ENCODE data around the gene LRP1.
"Not testable (repeated sequence)": the region's sequence is repeated elsewhere in the genome, so short reads cannot be mapped to it uniquely, and the experiment has no call there.

The LRP1 gene

DNA sequence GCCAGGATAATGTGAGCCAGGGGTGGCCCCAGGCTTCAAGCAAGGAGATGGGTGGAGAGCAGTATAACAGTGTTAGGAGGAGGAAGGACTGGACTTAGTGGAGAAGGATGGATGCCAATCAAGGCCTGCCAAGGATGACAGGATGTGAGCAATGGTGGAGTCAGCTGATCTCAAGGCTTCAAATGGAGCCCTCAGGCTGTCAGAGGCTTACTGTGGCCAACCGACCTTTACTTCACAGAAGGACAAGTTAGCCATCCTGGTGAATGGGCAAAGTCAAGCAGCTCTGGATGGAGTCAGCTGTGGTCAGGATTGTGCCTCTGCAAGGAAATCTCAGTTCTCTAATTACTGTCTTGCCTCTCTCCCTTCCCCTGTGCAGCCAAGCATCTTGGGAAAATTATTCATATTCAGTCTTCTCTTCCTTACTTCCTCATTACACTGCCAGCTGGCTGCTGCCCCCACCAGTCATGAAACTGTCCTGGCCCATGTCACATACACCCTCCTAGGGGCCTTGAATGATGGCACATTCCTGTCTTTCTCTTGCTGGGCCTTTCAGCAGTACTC, 9.5 kb upstream of the LRP1 start:
- no peak overlapping the region for H3K9ac ChIP-seq (ENCODE audit: insufficient read length, low read depth)
- TF ChIP-seq YY1 (IDR thresholded peaks at IDR 0.05; ENCODE audit: insufficient read depth, insufficient read length) (no peak), SUZ12 (IDR thresholded peaks at IDR 0.05; ENCODE audit: extremely low read depth, insufficient read depth, insufficient read length) (no peak), ZNF274 (IDR thresholded peaks at IDR 0.05; ENCODE audit: low read depth, low read length) (no peak)
- H3K36me3 ChIP-seq (ENCODE audit: insufficient read depth, insufficient read length, low read length), result peaks cover 4% of the 10 kb centered on the region
- H3K4me3 ChIP-seq (ENCODE audit: insufficient read length, low read depth), result no peak overlapping the region
- no peak for DNase-seq (ENCODE audit: low read depth, low spot score)
- no peaks in the 10 kb centered on the region for H3K27me3 ChIP-seq (ENCODE audit: insufficient read depth, insufficient read length)
- peaks cover 2% of the 10 kb centered on the region for H3K4me1 ChIP-seq (ENCODE audit: insufficient read depth, insufficient read length)
- H3K9me3 ChIP-seq (ENCODE audit: insufficient read depth, low read length), result peaks cover 12% of the 10 kb centered on the region

- Histone ChIP-seq H3K27me3 (ENCODE audit: insufficient read depth, insufficient read length) (no peaks in the 10 kb centered on the region), H3K4me3 (ENCODE audit: insufficient read length, low read depth) (no peak overlapping the region), H3K9ac (ENCODE audit: insufficient read length, low read depth) (no peak overlapping the region), H3K36me3 (ENCODE audit: insufficient read depth, insufficient read length, low read length) (peaks cover 4% of the 10 kb centered on the region), H3K4me1 (ENCODE audit: insufficient read depth, insufficient read length) (peaks cover 2% of the 10 kb centered on the region), H3K9me3 (ENCODE audit: insufficient read depth, low read length) (peaks cover 15% of the 10 kb centered on the region)
- no peak for DNase-seq (ENCODE audit: low read depth, low spot score)
- TF ChIP-seq YY1 (IDR thresholded peaks at IDR 0.05; ENCODE audit: insufficient read depth, insufficient read length) (no peak), ZNF274 (IDR thresholded peaks at IDR 0.05; ENCODE audit: low read depth, low read length) (no peak), SUZ12 (IDR thresholded peaks at IDR 0.05; ENCODE audit: extremely low read depth, insufficient read depth, insufficient read length) (no peak)
These were observed 8.8 kb upstream of the LRP1 start for GRCh38 chr12:57119294-57120085.

GRCh38 chr12:57120718-57121117, 7.6 kb upstream of the LRP1 start:
- peaks cover 15% of the 10 kb centered on the region for H3K9me3 ChIP-seq (ENCODE audit: insufficient read depth, low read length)
- DNase-seq (ENCODE audit: low read depth, low spot score); H3K36me3 ChIP-seq (ENCODE audit: insufficient read depth, insufficient read length, low read length); H3K27me3 ChIP-seq (ENCODE audit: insufficient read depth, insufficient read length); H3K4me1 ChIP-seq (ENCODE audit: insufficient read depth, insufficient read length); H3K4me3 ChIP-seq (ENCODE audit: insufficient read length, low read depth); H3K9ac ChIP-seq (ENCODE audit: insufficient read length, low read depth): not testable (repeated sequence)

- Histone ChIP-seq H3K9ac (ENCODE audit: insufficient read length, low read depth) (no peak overlapping the region), H3K9me3 (ENCODE audit: insufficient read depth, low read length) (peaks cover 15% of the 10 kb centered on the region), H3K4me3 (ENCODE audit: insufficient read length, low read depth) (no peak overlapping the region), H3K27me3 (ENCODE audit: insufficient read depth, insufficient read length) (no peaks in the 10 kb centered on the region), H3K4me1 (ENCODE audit: insufficient read depth, insufficient read length) (peaks cover 8% of the 10 kb centered on the region), H3K36me3 (ENCODE audit: insufficient read depth, insufficient read length, low read length) (peaks cover 4% of the 10 kb centered on the region)
- TF ChIP-seq SUZ12 (IDR thresholded peaks at IDR 0.05; ENCODE audit: extremely low read depth, insufficient read depth, insufficient read length) (no peak), YY1 (IDR thresholded peaks at IDR 0.05; ENCODE audit: insufficient read depth, insufficient read length) (no peak), ZNF274 (IDR thresholded peaks at IDR 0.05; ENCODE audit: low read depth, low read length) (no peak)
- no peak for DNase-seq (ENCODE audit: low read depth, low spot score)
These were observed 4.5 kb upstream of the LRP1 start for GRCh38 chr12:57123813-57124212.

DNA sequence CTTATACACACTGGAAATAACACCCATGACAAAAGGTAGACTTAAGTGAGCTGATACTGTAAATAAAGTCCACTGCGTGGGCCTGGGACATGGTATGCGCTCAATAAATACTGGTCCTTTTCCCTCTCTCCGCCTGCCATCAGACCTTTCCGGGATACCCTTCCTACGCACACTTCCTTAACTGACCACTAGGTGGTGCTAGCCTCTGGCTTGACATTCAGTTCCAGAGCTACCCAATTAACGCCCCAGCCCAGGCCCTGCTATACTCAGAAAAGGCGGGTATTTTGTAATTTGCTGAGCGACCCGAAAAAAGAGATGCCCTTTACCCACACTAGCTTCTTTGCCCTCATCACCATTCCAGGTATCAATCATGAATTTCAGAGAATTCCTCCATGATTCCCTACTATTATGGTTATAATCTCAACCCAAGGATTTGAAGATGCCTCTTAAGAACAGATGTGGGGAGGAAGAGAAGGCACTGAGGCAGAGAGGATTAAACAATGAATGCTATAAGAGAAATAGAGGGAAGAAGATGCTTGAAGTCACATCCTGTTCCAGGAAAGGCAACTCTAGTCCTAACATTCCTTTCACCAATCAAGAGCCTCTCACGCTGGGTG, 3.9 kb upstream of the LRP1 start:
- no peak for TF ChIP-seq SUZ12 (IDR thresholded peaks at IDR 0.05; ENCODE audit: extremely low read depth, insufficient read depth, insufficient read length)
- no peak for TF ChIP-seq YY1 (IDR thresholded peaks at IDR 0.05; ENCODE audit: insufficient read depth, insufficient read length)
- DNase-seq (ENCODE audit: low read depth, low spot score), result no peak
- H3K36me3 ChIP-seq (ENCODE audit: insufficient read depth, insufficient read length, low read length), result peaks cover 4% of the 10 kb centered on the region
- no peak overlapping the region for H3K9ac ChIP-seq (ENCODE audit: insufficient read length, low read depth)
- H3K4me3 ChIP-seq (ENCODE audit: insufficient read length, low read depth), result no peak overlapping the region
- H3K27me3 ChIP-seq (ENCODE audit: insufficient read depth, insufficient read length), result no peaks in the 10 kb centered on the region
- peaks cover 8% of the 10 kb centered on the region for H3K4me1 ChIP-seq (ENCODE audit: insufficient read depth, insufficient read length)
- peaks cover 15% of the 10 kb centered on the region for H3K9me3 ChIP-seq (ENCODE audit: insufficient read depth, low read length)

GRCh38 chr12:57126061-57126460, 2.2 kb upstream of the LRP1 start:
- Histone ChIP-seq H3K4me3 (ENCODE audit: insufficient read length, low read depth) (no peak overlapping the region), H3K4me1 (ENCODE audit: insufficient read depth, insufficient read length) (peaks cover 12% of the 10 kb centered on the region), H3K9ac (ENCODE audit: insufficient read length, low read depth) (no peak overlapping the region), H3K27me3 (ENCODE audit: insufficient read depth, insufficient read length) (no peaks in the 10 kb centered on the region), H3K9me3 (ENCODE audit: insufficient read depth, low read length) (peaks cover 15% of the 10 kb centered on the region), H3K36me3 (ENCODE audit: insufficient read depth, insufficient read length, low read length) (peaks cover 7% of the 10 kb centered on the region)
- TF ChIP-seq ZNF274 (IDR thresholded peaks at IDR 0.05; ENCODE audit: low read depth, low read length), result no peak
- TF ChIP-seq SUZ12 (IDR thresholded peaks at IDR 0.05; ENCODE audit: extremely low read depth, insufficient read depth, insufficient read length), result no peak
- no peak for TF ChIP-seq YY1 (IDR thresholded peaks at IDR 0.05; ENCODE audit: insufficient read depth, insufficient read length)
- no peak for DNase-seq (ENCODE audit: low read depth, low spot score)

- Histone ChIP-seq H3K9ac (ENCODE audit: insufficient read length, low read depth) (peak overlapping the region; percentile 99), H3K36me3 (ENCODE audit: insufficient read depth, insufficient read length, low read length) (peaks cover 10% of the 10 kb centered on the region), H3K4me1 (ENCODE audit: insufficient read depth, insufficient read length) (peaks cover 12% of the 10 kb centered on the region), H3K4me3 (ENCODE audit: insufficient read length, low read depth) (no peak overlapping the region), H3K27me3 (ENCODE audit: insufficient read depth, insufficient read length) (no peaks in the 10 kb centered on the region), H3K9me3 (ENCODE audit: insufficient read depth, low read length) (peaks cover 15% of the 10 kb centered on the region)
- TF ChIP-seq YY1 (IDR thresholded peaks at IDR 0.05; ENCODE audit: insufficient read depth, insufficient read length) (no peak), ZNF274 (IDR thresholded peaks at IDR 0.05; ENCODE audit: low read depth, low read length) (no peak), SUZ12 (IDR thresholded peaks at IDR 0.05; ENCODE audit: extremely low read depth, insufficient read depth, insufficient read length) (no peak)
- no peak for DNase-seq (ENCODE audit: low read depth, low spot score)
These were observed 1.7 kb upstream of the LRP1 start for GRCh38 chr12:57126561-57126960.

All from NT2/D1 (cell line).